Measurements from ENCODE around the gene TMEM121B.
A peak's percentile ranks its signal among the peaks of the same experiment; 100 is the strongest.

TMEM121B gene

GRCh38 chr22:17137861-17138425 is 16.8 kb upstream of the TMEM121B start:
- no peak for DNase-seq

GRCh38 chr22:17137170-17137569 is 16.0 kb upstream of the TMEM121B start:
- DNase-seq = no peak

- DNase-seq = no peak
Measured at GRCh38 chr22:17135153-17135760, 14.1 kb upstream of the TMEM121B start.

- no peak for DNase-seq
Measured at GRCh38 chr22:17133137-17133536, 12.0 kb upstream of the TMEM121B start.

- no peak for DNase-seq
Measured at GRCh38 chr22:17132112-17132511, 11.0 kb upstream of the TMEM121B start.

GRCh38 chr22:17131686-17132085 is 10.5 kb upstream of the TMEM121B start:
- no peak for DNase-seq

- DNase-seq = no peak
Measured at GRCh38 chr22:17130199-17130598, 9.0 kb upstream of the TMEM121B start.

GRCh38 chr22:17120711-17121232 is 388 bp downstream of the TMEM121B start:
- peak; percentile 42 for DNase-seq

GRCh38 chr22:17120281-17120680 is 879 bp downstream of the TMEM121B start:
- peak; percentile 60 for DNase-seq

GRCh38 chr22:17119481-17120202 is 1.5 kb downstream of the TMEM121B start:
- no peak for DNase-seq

GRCh38 chr22:17118342-17118741 is 2.8 kb downstream of the TMEM121B start:
- DNase-seq = no peak

GRCh38 chr22:17117890-17118289 is 3.3 kb downstream of the TMEM121B start:
- no peak for DNase-seq

GRCh38 chr22:17117400-17117799 is 3.8 kb downstream of the TMEM121B start:
- no peak for DNase-seq

- no peak for DNase-seq
Measured at GRCh38 chr22:17116572-17117330, 4.4 kb downstream of the TMEM121B start.

GRCh38 chr22:17115945-17116565 is 5.1 kb downstream of the TMEM121B start:
- no peak for DNase-seq

GRCh38 chr22:17115236-17115635 is 5.9 kb downstream of the TMEM121B start:
- DNase-seq = no peak

GRCh38 chr22:17114898-17115235 is 6.3 kb downstream of the TMEM121B start:
- DNase-seq = no peak

GRCh38 chr22:17114173-17114897 is 6.8 kb downstream of the TMEM121B start:
- no peak for DNase-seq

- DNase-seq = no peak
Measured at GRCh38 chr22:17113600-17113999, 7.6 kb downstream of the TMEM121B start.

GRCh38 chr22:17112491-17113042 is 8.6 kb downstream of the TMEM121B start:
- no peak for DNase-seq

GRCh38 chr22:17110791-17111550 is 10.2 kb downstream of the TMEM121B start:
- DNase-seq = no peak
